Tibial artery (tissue), 4 donors: ENCODE data around the gene SIRT3.
A peak's percentile ranks its signal among the peaks of the same experiment; 100 is the strongest.

Experiments used
- DNase-seq, 2 donors: peaks; one replicate each; pipeline ENCODE4 v3.0.0-alpha.2; 2019
- H3K27ac ChIP-seq, 2 donors: fragments of 200-600 bp; sonication (generic) in 1 of 2; 1 replicate in 1 of 2; 2 replicates in 1 of 2; pipeline ENCODE4 v1.5.1; 2018 to 2019; ENCODE audit warnings: mild to moderate bottlenecking in 1 of 2
- H3K27me3 ChIP-seq, 2 donors: fragments of 200-600 bp; sonication (generic) in 1 of 2; one replicate each; pipeline versions ENCODE4 v1.5.1 to v1.6.0; 2016 to 2019
- H3K36me3 ChIP-seq, 3 donors: fragments of 200-600 bp; sonication (generic) in 2 of 3; one replicate each; pipeline ENCODE4 v1.5.1; 2016 to 2019; ENCODE audit warnings: mild to moderate bottlenecking in 2 of 3
- H3K4me1 ChIP-seq, 4 donors: fragments of 200-600 bp; sonication (generic) in 2 of 4; 1 replicate in 3 of 4; 2 replicates in 1 of 4; pipeline ENCODE4 v1.5.1; 2016 to 2019
- H3K4me3 ChIP-seq, 2 donors: fragments of 200-600 bp; sonication (generic) in 1 of 2; 1 replicate in 1 of 2; 2 replicates in 1 of 2; pipeline ENCODE4 v1.5.1; 2018 to 2019; ENCODE audit warnings: mild to moderate bottlenecking in 2 of 2
- H3K9me3 ChIP-seq, 3 donors: fragments of 200-600 bp; sonication (generic) in 1 of 3; one replicate each; pipeline ENCODE4 v1.5.1; 2016 to 2019
- CTCF ChIP-seq, 2 experiments: fragments of 200-600 bp in 1 of 2; fragments of 450-650 bp in 1 of 2; IDR thresholded peaks; one replicate each; pipeline ENCODE4 v1.5.1; 2017 to 2019; ENCODE audit warnings: antibody characterized with exemption in 2 of 2, mild to moderate bottlenecking in 1 of 2, moderate library complexity in 1 of 2
- intact Hi-C: fragments of 100-400 bp; cut with DNase I; formaldehyde crosslinking; loops from one replicate; pipeline ENCODE4 v1.15.0; 2023; ENCODE audit warnings: low total_unique reads

SIRT3 gene

GRCh38 chr11:235180-235579 is 962 bp downstream of the SIRT3 start:
- peaks cover 0 to 26% (median 23%) of the 10 kb centered on the region in 4 donors for H3K4me1 ChIP-seq
- intact Hi-C loops = no loop called here
- TF ChIP-seq CTCF (IDR thresholded peaks at IDR 0.05) = no peak
- peak overlapping the region; percentile 98 to 99 for H3K4me3 ChIP-seq
- peak overlapping the region; percentile 95 to 98 for H3K27ac ChIP-seq
- no peaks in the 10 kb centered on the region for H3K27me3 ChIP-seq
- H3K36me3 ChIP-seq = peaks cover 0 to 17% (median 3%) of the 10 kb centered on the region in 3 donors
- no peaks in the 10 kb centered on the region for H3K9me3 ChIP-seq
- DNase-seq = no peak

GRCh38 chr11:232783-233565 is 3.2 kb downstream of the SIRT3 start:
- DNase-seq = peak in 1 of 2 donors; percentile 62
- intact Hi-C loops = no loop called here
- Histone ChIP-seq H3K27me3 (no peaks in the 10 kb centered on the region), H3K4me3 (no peak overlapping the region), H3K27ac (no peak overlapping the region), H3K36me3 (peaks cover 0 to 13% (median 3%) of the 10 kb centered on the region in 3 donors), H3K9me3 (no peaks in the 10 kb centered on the region), H3K4me1 (peaks cover 0 to 20% (median 18%) of the 10 kb centered on the region in 4 donors)
- TF ChIP-seq CTCF (IDR thresholded peaks at IDR 0.05) = no peak

GRCh38 chr11:230431-230830 is 5.7 kb downstream of the SIRT3 start:
- Histone ChIP-seq H3K36me3 (peaks cover 0 to 13% (median 3%) of the 10 kb centered on the region in 3 donors), H3K4me1 (peaks cover 0 to 10% (median 8%) of the 10 kb centered on the region in 4 donors), H3K27me3 (no peaks in the 10 kb centered on the region), H3K27ac (no peak overlapping the region), H3K9me3 (no peaks in the 10 kb centered on the region), H3K4me3 (no peak overlapping the region)
- TF ChIP-seq CTCF (IDR thresholded peaks at IDR 0.05) = no peak
- no peak for DNase-seq
- intact Hi-C loops = no loop called here

- Histone ChIP-seq H3K36me3 (peaks cover 0 to 19% (median 3%) of the 10 kb centered on the region in 3 donors), H3K27me3 (no peaks in the 10 kb centered on the region), H3K9me3 (no peaks in the 10 kb centered on the region), H3K27ac (no peak overlapping the region), H3K4me1 (no peaks in the 10 kb centered on the region), H3K4me3 (no peak overlapping the region)
- TF ChIP-seq CTCF (IDR thresholded peaks at IDR 0.05) = no peak
- intact Hi-C loops = no loop called here
- no peak for DNase-seq
These were observed 8.2 kb downstream of the SIRT3 start for GRCh38 chr11:227824-228379.

GRCh38 chr11:225734-226453 is 10.2 kb downstream of the SIRT3 start:
- peaks cover 0 to 34% (median 9%) of the 10 kb centered on the region in 3 donors for H3K36me3 ChIP-seq
- H3K4me1 ChIP-seq = no peaks in the 10 kb centered on the region
- H3K4me3 ChIP-seq = no peak overlapping the region
- H3K27me3 ChIP-seq = no peaks in the 10 kb centered on the region
- no peak for TF ChIP-seq CTCF (IDR thresholded peaks at IDR 0.05)
- peak in 1 of 2 donors; percentile 2 for DNase-seq
- intact Hi-C loops = no loop called here
- no peaks in the 10 kb centered on the region for H3K9me3 ChIP-seq
- H3K27ac ChIP-seq = no peak overlapping the region
